ENCODE results near the gene CRYZ. TPM values are rescaled to one million over a fixed set of nuclear protein-coding genes. Genes with fewer than 3 reads are reported as not detected.

The CRYZ gene
- total and polyA plus RNA-seq, 2 of the 4 experiments (the other 2 are of a cell fraction): 40.6 to 43.4 TPM

DNA sequence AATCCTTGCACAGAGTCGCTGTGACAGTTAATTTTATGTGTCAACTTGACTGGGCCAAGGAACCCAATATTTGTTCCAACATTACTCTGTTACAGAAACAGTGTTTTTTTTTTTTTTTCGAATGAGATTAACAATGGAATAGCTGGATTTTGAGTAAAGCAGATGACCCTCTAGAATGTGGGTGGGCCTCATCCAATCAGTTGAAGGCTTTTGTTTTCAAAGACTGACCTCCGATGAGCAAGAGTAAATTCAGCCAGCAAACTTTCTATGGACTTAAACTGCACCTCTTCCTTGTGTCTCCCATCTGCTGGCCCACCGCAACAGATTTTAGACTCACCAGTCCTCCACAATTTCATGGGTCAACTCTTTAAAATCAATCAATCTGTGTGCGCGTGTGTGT, 17.0 kb downstream of the CRYZ start:
- H3K4me1 ChIP-seq (ENCODE audit: control insufficient read depth, insufficient read depth, low read length): peaks cover 8% of the 10 kb centered on the region
- no peak overlapping the region for H3K14ac ChIP-seq (replicated peaks; ENCODE audit: low read depth, low read length)
- no peak overlapping the region for H4K91ac ChIP-seq (ENCODE audit: insufficient read depth, low read depth, low read length)
- no peak overlapping the region for H3K56ac ChIP-seq (ENCODE audit: extremely low read depth, insufficient read depth, low read length)
- peaks cover 0 to 3% of the 10 kb centered on the region in 2 experiments; a peak in 3 of 4 replicates for H3K79me1 ChIP-seq (ENCODE audit: low read depth in 1 of 2, low read length in 2 of 2)
- H4K20me1 ChIP-seq (ENCODE audit: insufficient read depth, low read length): no peaks in the 10 kb centered on the region
- no peak overlapping the region for H2BK15ac ChIP-seq (ENCODE audit: low read depth, low read length)
- POLR2A ChIA-PET (ENCODE audit: unreplicated experiment): no interaction called here
- intact Hi-C loops (cut with micrococcal nuclease): loop anchor here (2.0 kb wide), 1 partner anchor 13 kb away; no protein-coding TSS in a partner anchor
- H2BK5ac ChIP-seq (ENCODE audit: low read depth, low read length, poor library complexity, severe bottlenecking): no peak overlapping the region
- H3K36me3 ChIP-seq (ENCODE audit: control insufficient read depth, insufficient read depth, low read length): peaks cover 9% of the 10 kb centered on the region
- no peak overlapping the region for H2AFZ ChIP-seq (replicated peaks; ENCODE audit: low read length, poor library complexity)
- H2AK9ac ChIP-seq (replicated peaks; ENCODE audit: low read depth, low read length, poor library complexity): no peak overlapping the region
- H3K4me2 ChIP-seq (ENCODE audit: low read depth, low read length): no peak overlapping the region
- H3K4me3 ChIP-seq (ENCODE audit: insufficient read depth, low read depth, low read length): no peak overlapping the region
- H3K9ac ChIP-seq (ENCODE audit: low read depth, low read length): no peak overlapping the region
- no peaks in the 10 kb centered on the region for H3K27me3 ChIP-seq (ENCODE audit: control insufficient read depth, insufficient read depth, low read length)
- in situ Hi-C loops (cut with MboI; ENCODE audit: low sequenced_read_pairs): no loop called here
- CTCF ChIA-PET: interaction anchor here (1.5 kb wide), 1 partner anchor 18 kb away, joined by 3 read pairs; no protein-coding TSS in a partner anchor
- H3K9me3 ChIP-seq (ENCODE audit: control insufficient read depth, insufficient read depth, low read length): no peaks in the 10 kb centered on the region
- DNase-seq (no peak), ATAC-seq (ENCODE audit: low read depth) (no peak)
- H2BK120ac ChIP-seq (ENCODE audit: low read depth, low read length): no peak overlapping the region
- H4K8ac ChIP-seq (ENCODE audit: low read depth in 2 of 2, low read length in 2 of 2): no peak overlapping the region
- H2AK5ac ChIP-seq (ENCODE audit: low read depth, low read length): no peak overlapping the region
- H3K27ac ChIP-seq (ENCODE audit: insufficient read depth, low read length): no peak overlapping the region
- no peak overlapping the region for H3K4ac ChIP-seq (ENCODE audit: low read depth, low read length)
- H4K5ac ChIP-seq (ENCODE audit: low read depth, low read length): no peak overlapping the region
- WGBS, 2 experiments (ENCODE audit: extremely low coverage in 2 of 2, insufficient read length in 1 of 2): no CpG with 5 or more reads among the region's 6 CpGs
- H3K9me1 ChIP-seq (ENCODE audit: insufficient read depth, low read length): peaks cover 6% of the 10 kb centered on the region
- no peak overlapping the region for H3K23ac ChIP-seq (ENCODE audit: low read depth, low read length)
- no peak overlapping the region for H2BK20ac ChIP-seq (ENCODE audit: low read depth, low read length)
- dilution Hi-C loops (cut with HindIII; ENCODE audit: low sequenced_read_pairs, unreplicated experiment): no loop called here
- no peak for TF ChIP-seq POLR2A (IDR thresholded peaks at IDR 0.05; ENCODE audit: low read depth, low read length)
- TF ChIP-seq MXI1 (IDR thresholded peaks at IDR 0.05; ENCODE audit: borderline replicate concordance, low read depth, low read length): no peak
- no peak for TF ChIP-seq NFE2L2 (IDR thresholded peaks at IDR 0.05; ENCODE audit: low read depth, low read length)
- no peak for TF ChIP-seq BHLHE40 (IDR thresholded peaks at IDR 0.05; ENCODE audit: low read depth, low read length)
- TF ChIP-seq, protein P1, sequence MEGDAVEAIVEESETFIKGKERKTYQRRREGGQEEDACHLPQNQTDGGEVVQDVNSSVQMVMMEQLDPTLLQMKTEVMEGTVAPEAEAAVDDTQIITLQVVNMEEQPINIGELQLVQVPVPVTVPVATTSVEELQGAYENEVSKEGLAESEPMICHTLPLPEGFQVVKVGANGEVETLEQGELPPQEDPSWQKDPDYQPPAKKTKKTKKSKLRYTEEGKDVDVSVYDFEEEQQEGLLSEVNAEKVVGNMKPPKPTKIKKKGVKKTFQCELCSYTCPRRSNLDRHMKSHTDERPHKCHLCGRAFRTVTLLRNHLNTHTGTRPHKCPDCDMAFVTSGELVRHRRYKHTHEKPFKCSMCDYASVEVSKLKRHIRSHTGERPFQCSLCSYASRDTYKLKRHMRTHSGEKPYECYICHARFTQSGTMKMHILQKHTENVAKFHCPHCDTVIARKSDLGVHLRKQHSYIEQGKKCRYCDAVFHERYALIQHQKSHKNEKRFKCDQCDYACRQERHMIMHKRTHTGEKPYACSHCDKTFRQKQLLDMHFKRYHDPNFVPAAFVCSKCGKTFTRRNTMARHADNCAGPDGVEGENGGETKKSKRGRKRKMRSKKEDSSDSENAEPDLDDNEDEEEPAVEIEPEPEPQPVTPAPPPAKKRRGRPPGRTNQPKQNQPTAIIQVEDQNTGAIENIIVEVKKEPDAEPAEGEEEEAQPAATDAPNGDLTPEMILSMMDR (conservative IDR thresholded peaks at IDR 0.05; ENCODE audit: low read depth, low read length): no peak
- no peak for TF ChIP-seq ELK1 (IDR thresholded peaks at IDR 0.05; ENCODE audit: borderline replicate concordance, low read depth, low read length)
- no peak for TF ChIP-seq CHD1 (IDR thresholded peaks at IDR 0.05; ENCODE audit: low read depth, low read length)
- TF ChIP-seq MAFK (IDR thresholded peaks at IDR 0.05; ENCODE audit: low read depth, low read length): no peak
- TF ChIP-seq FOS (IDR thresholded peaks at IDR 0.05; ENCODE audit: low read depth, low read length): no peak
- BruUV-seq (replicated peaks): no TSS peak
- no peak overlapping the region for H3K18ac ChIP-seq (ENCODE audit: low read depth, low read length)

Data from IMR-90 (cell line).